ENCODE measurements around the gene ATP2A1.

GRCh38 chr16:28858421-28858820 lies 19.9 kb upstream of the ATP2A1 start:
- TF ChIP-seq CTCF (IDR thresholded peaks at IDR 0.05) (no peak), POLR2A (IDR thresholded peaks at IDR 0.05) (no peak)
